ENCODE measurements around the gene EIF5A.
A peak's percentile ranks its signal among the peaks of the same experiment; 100 is the strongest.

- peak; percentile 72 for TF ChIP-seq POLR2A (IDR thresholded peaks at IDR 0.05; ENCODE audit: low read depth, low read length)
- no peak for TF ChIP-seq TAF1 (IDR thresholded peaks at IDR 0.05; ENCODE audit: borderline replicate concordance, low read depth, low read length)
Measured at GRCh38 chr17:7308625-7309433, 1.4 kb downstream of the EIF5A start.
